Measurements from ENCODE around the gene UBE2R2.

The UBE2R2 gene

GRCh38 chr9:33932078-33932807 lies 115.3 kb downstream of the UBE2R2 start:
- no peaks in the 10 kb centered on the region for H3K9me2 ChIP-seq (replicated peaks; ENCODE audit: low read depth, low read length)
- H3K27me3 ChIP-seq (ENCODE audit: insufficient read depth, low read length, poor library complexity, severe bottlenecking): no peaks in the 10 kb centered on the region
- H2AFZ ChIP-seq (ENCODE audit: low read length): no peak overlapping the region
- H3K9me3 ChIP-seq (ENCODE audit: insufficient read depth, low read depth, low read length): no peaks in the 10 kb centered on the region
- no peak overlapping the region for H3K9ac ChIP-seq (ENCODE audit: low read depth, low read length, poor library complexity, severe bottlenecking)
- H3K4me1 ChIP-seq (ENCODE audit: insufficient read depth, low read length, poor library complexity, severe bottlenecking): no peaks in the 10 kb centered on the region
- no peaks in the 10 kb centered on the region for H4K20me1 ChIP-seq (ENCODE audit: insufficient read depth, low read length, poor library complexity, severe bottlenecking)
- H3K79me2 ChIP-seq (ENCODE audit: insufficient read depth, low read length): no peaks in the 10 kb centered on the region
- H3K4me2 ChIP-seq (ENCODE audit: low read depth, low read length, poor library complexity, severe bottlenecking): no peak overlapping the region
- no peaks in the 10 kb centered on the region for H3F3A ChIP-seq (ENCODE audit: low read depth)
- H3K36me3 ChIP-seq (ENCODE audit: insufficient read depth, low read length): peaks cover 96% of the 10 kb centered on the region; the same call in 1 of the 2 replicates
- TF ChIP-seq EZH2phosphoT487 (IDR thresholded peaks at IDR 0.05; ENCODE audit: borderline replicate concordance): no peak
- TF ChIP-seq CTCF (conservative IDR thresholded peaks at IDR 0.05; ENCODE audit: low read length): no peak
- H3K4me3 ChIP-seq (ENCODE audit: low read length, poor library complexity, severe bottlenecking): no peak overlapping the region

- no peaks in the 10 kb centered on the region for H3K9me3 ChIP-seq (ENCODE audit: insufficient read depth, low read depth, low read length)
- no peaks in the 10 kb centered on the region for H3K27me3 ChIP-seq (ENCODE audit: insufficient read depth, low read length, poor library complexity, severe bottlenecking)
- no peaks in the 10 kb centered on the region for H4K20me1 ChIP-seq (ENCODE audit: insufficient read depth, low read length, poor library complexity, severe bottlenecking)
- H3K4me1 ChIP-seq (ENCODE audit: insufficient read depth, low read length, poor library complexity, severe bottlenecking): no peaks in the 10 kb centered on the region
- H3K9ac ChIP-seq (ENCODE audit: low read depth, low read length, poor library complexity, severe bottlenecking): no peak overlapping the region
- TF ChIP-seq EZH2phosphoT487 (IDR thresholded peaks at IDR 0.05; ENCODE audit: borderline replicate concordance) (no peak), CTCF (conservative IDR thresholded peaks at IDR 0.05; ENCODE audit: low read length) (no peak)
- no peaks in the 10 kb centered on the region for H3K79me2 ChIP-seq (ENCODE audit: insufficient read depth, low read length)
- no peaks in the 10 kb centered on the region for H3F3A ChIP-seq (ENCODE audit: low read depth)
- H2AFZ ChIP-seq (ENCODE audit: low read length): no peak overlapping the region
- H3K4me3 ChIP-seq (ENCODE audit: low read length, poor library complexity, severe bottlenecking): no peak overlapping the region
- no peak overlapping the region for H3K4me2 ChIP-seq (ENCODE audit: low read depth, low read length, poor library complexity, severe bottlenecking)
- H3K36me3 ChIP-seq (ENCODE audit: insufficient read depth, low read length): peaks cover 87% of the 10 kb centered on the region; the same call in 1 of the 2 replicates
- no peaks in the 10 kb centered on the region for H3K9me2 ChIP-seq (replicated peaks; ENCODE audit: low read depth, low read length)
Measured at GRCh38 chr9:33934188-33934878, 117.4 kb downstream of the UBE2R2 start.

- Histone ChIP-seq H3K9me2 (replicated peaks; ENCODE audit: low read depth, low read length) (no peaks in the 10 kb centered on the region), H3K4me2 (ENCODE audit: low read depth, low read length, poor library complexity, severe bottlenecking) (no peak overlapping the region), H3K79me2 (ENCODE audit: insufficient read depth, low read length) (no peaks in the 10 kb centered on the region), H3K36me3 (ENCODE audit: insufficient read depth, low read length) (peaks cover 77% of the 10 kb centered on the region), H3K9ac (ENCODE audit: low read depth, low read length, poor library complexity, severe bottlenecking) (no peak overlapping the region), H3K27me3 (ENCODE audit: insufficient read depth, low read length, poor library complexity, severe bottlenecking) (no peaks in the 10 kb centered on the region), H3K4me3 (ENCODE audit: low read length, poor library complexity, severe bottlenecking) (no peak overlapping the region), H3F3A (ENCODE audit: low read depth) (no peaks in the 10 kb centered on the region), H2AFZ (ENCODE audit: low read length) (no peak overlapping the region), H4K20me1 (ENCODE audit: insufficient read depth, low read length, poor library complexity, severe bottlenecking) (no peaks in the 10 kb centered on the region), H3K9me3 (ENCODE audit: insufficient read depth, low read depth, low read length) (no peaks in the 10 kb centered on the region), H3K4me1 (ENCODE audit: insufficient read depth, low read length, poor library complexity, severe bottlenecking) (no peaks in the 10 kb centered on the region)
- TF ChIP-seq EZH2phosphoT487 (IDR thresholded peaks at IDR 0.05; ENCODE audit: borderline replicate concordance) (no peak), CTCF (conservative IDR thresholded peaks at IDR 0.05; ENCODE audit: low read length) (no peak)
Measured at GRCh38 chr9:33939924-33940874, 123.2 kb downstream of the UBE2R2 start.

Data from Loucy (cell line).